Fibroblast of the aortic adventitia (primary cell): ENCODE data around the gene RNF115. TPM values are rescaled to one million over a fixed set of nuclear protein-coding genes. Genes with fewer than 3 reads are reported as not detected.

Experiments
- DNase-seq: peaks from one replicate; pipeline ENCODE4 v3.0.0-alpha.2; 2010; ENCODE audit warnings: low read depth
- H3K4me3 ChIP-seq: 2 replicates; pipeline ENCODE4 v1.5.1; 2011; ENCODE audit warnings: low read depth, mild to moderate bottlenecking, control low read depth, low read length, moderate library complexity
- total RNA-seq: library from RNA; depleted of rRNA; stranded (reverse); fragments of >200 nt; gene quantifications from 2 replicates; pipeline ENCODE4 v1.2.3, GENCODE V29; 2012; ENCODE audit warnings: low replicate concordance
- TF ChIP-seq, protein P1 (sequence below): IDR thresholded peaks from 2 replicates; pipeline ENCODE4 v1.5.1; 2011; ENCODE audit warnings: mild to moderate bottlenecking, low read length, control low read depth, inconsistent platforms; ENCODE audit not compliant: insufficient read depth

Gene RNF115
- total RNA-seq, 1 donor, result 33.5 TPM

DNA sequence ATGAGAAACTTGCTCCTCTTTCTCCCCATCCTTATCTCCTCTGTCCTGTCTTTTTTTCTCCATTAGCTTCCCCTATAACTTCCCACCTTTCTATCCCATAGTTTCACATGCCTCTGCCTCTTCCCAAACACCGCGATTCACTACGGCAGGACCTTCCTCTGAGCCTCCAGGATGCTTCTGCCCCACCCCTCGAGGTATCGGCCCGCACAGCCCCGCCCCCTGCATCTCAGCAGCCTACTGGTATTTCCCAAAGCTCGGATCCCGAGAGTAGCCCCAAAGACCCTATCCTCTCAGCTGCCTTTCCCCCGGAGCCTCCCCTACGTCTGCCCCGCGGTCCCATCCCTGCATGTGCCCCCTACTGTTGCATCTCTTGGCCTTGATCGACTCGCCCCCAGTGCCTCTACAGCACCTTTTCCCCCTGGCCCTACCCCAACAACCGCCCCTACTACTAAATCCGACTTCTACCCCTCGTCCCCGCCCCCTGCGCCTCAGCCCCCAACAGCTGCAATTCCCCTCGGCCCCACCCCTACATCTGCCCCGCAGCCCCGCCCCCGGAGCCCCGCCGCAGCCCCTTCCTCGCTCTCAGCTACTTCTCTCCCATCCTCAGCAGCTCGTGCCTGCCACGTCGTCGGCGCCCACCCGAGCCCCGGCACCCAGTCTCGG, 34.5 kb upstream of the RNF115 start:
- TF ChIP-seq, protein P1, sequence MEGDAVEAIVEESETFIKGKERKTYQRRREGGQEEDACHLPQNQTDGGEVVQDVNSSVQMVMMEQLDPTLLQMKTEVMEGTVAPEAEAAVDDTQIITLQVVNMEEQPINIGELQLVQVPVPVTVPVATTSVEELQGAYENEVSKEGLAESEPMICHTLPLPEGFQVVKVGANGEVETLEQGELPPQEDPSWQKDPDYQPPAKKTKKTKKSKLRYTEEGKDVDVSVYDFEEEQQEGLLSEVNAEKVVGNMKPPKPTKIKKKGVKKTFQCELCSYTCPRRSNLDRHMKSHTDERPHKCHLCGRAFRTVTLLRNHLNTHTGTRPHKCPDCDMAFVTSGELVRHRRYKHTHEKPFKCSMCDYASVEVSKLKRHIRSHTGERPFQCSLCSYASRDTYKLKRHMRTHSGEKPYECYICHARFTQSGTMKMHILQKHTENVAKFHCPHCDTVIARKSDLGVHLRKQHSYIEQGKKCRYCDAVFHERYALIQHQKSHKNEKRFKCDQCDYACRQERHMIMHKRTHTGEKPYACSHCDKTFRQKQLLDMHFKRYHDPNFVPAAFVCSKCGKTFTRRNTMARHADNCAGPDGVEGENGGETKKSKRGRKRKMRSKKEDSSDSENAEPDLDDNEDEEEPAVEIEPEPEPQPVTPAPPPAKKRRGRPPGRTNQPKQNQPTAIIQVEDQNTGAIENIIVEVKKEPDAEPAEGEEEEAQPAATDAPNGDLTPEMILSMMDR, result peak; percentile 6
- DNase-seq, result peak; percentile 34
- H3K4me3 ChIP-seq, result peak overlapping the region; percentile 91

GRCh38 chr1:145857170-145857569, 33.3 kb upstream of the RNF115 start:
- no peak for DNase-seq
- TF ChIP-seq, protein P1, result no peak
- peak overlapping the region; percentile 14 for H3K4me3 ChIP-seq

- H3K4me3 ChIP-seq, result no peak overlapping the region
- TF ChIP-seq, protein P1, result peak; percentile 23
- no peak for DNase-seq
These were observed 31.6 kb upstream of the RNF115 start for GRCh38 chr1:145855426-145855948.

DNA sequence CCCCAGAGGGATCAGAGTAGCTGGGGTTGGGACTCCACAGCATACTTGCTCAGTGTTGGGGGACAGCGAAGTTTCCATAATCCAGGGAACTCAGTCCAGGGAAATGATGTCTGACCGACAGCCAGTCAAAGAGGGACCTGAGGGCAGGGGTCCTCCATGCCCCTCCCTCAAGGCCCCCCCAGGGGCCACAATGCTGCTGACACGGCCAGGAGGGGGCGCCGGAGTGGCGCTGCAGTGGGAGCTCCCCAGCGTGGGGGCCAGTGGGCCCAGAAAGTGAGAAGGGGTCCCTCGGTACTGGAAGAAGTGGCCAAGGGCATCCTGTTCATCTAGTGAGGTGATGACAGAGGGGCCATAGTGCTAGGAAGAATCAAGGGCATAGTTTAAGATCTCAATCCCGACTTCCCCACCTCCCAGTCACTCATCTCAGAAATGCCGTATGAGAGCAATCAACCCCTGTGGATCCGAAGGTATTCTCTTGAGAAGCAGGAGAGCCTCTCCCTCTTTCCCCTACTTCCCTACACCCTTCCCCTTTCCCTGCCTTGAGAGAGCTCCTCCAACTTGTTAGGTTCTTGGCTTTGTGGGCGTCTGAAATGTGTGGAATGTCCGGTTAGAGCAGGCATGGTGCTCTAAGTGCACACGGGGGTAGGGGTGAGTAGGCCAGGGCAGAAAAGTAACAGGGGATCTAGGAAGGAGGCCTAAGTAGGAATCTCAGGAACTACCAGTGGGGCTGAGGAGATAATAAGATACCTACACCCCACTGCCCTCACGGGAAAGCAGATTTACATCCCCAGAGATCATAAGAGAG, 25.7 kb upstream of the RNF115 start:
- H3K4me3 ChIP-seq, result no peak overlapping the region
- DNase-seq, result peak; percentile 75
- TF ChIP-seq, protein P1, result peak; percentile 47

DNA sequence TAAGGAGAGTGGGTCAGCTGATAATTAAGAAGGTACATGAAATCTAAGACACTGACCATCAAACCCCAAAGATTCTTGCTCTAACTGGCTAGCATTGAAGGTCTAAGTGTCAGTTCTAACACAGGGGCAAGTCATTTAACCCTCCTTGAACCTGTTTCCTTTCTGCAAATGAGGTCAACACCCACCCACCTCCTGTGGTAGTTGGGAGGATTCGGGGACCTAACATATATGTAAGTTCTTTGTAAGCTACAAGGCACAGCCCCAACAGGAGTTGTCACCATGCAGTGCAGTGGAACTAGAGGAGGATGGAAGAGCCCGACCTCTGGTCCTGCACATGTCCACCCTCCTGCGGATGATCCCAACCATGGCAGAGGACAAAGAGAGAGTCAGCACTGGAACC, 23.9 kb upstream of the RNF115 start:
- DNase-seq, result no peak
- TF ChIP-seq, protein P1, result no peak
- no peak overlapping the region for H3K4me3 ChIP-seq

- DNase-seq, result peak; percentile 37
- TF ChIP-seq, protein P1, result peak; percentile 78
These were observed 22.3 kb upstream of the RNF115 start for GRCh38 chr1:145846201-145846612.

More at GRCh38 chr1:145846201-145846612, 22.3 kb upstream of the RNF115 start:
- H3K4me3 ChIP-seq, result peak overlapping the region; percentile 69
